Loucy (cell line): ENCODE data around the gene FCER2.
"Not testable (repeated sequence)": the region's sequence is repeated elsewhere in the genome, so short reads cannot be mapped to it uniquely, and the experiment has no call there.

ENCODE experiments used
- H2AFZ ChIP-seq: fragments of 200-600 bp; sonication (generic); 2 replicates; pipeline ENCODE4 v1.6.0; 2016; ENCODE audit warnings: antibody characterized with exemption, mild to moderate bottlenecking, low read length, moderate library complexity
- H3F3A ChIP-seq: fragments of 200-600 bp; 2 replicates; pipeline ENCODE4 v1.6.0; 2016; ENCODE audit warnings: antibody characterized with exemption, low read depth, mild to moderate bottlenecking
- H3K27me3 ChIP-seq: fragments of 200-600 bp; sonication (generic); 2 replicates; pipeline ENCODE4 v1.6.1; 2014; ENCODE audit warnings: low read length, mild to moderate bottlenecking; ENCODE audit not compliant: insufficient read depth, poor library complexity, severe bottlenecking
- H3K36me3 ChIP-seq: fragments of 200-600 bp; sonication (generic); 2 replicates; pipeline ENCODE4 v1.6.1; 2016; ENCODE audit warnings: low read length; ENCODE audit not compliant: insufficient read depth
- H3K4me1 ChIP-seq: fragments of 200-600 bp; sonication (generic); 2 replicates; pipeline ENCODE4 v1.5.1; 2014; ENCODE audit warnings: low read length, mild to moderate bottlenecking; ENCODE audit not compliant: insufficient read depth, poor library complexity, severe bottlenecking
- H3K4me2 ChIP-seq: fragments of 200-600 bp; sonication (generic); 2 replicates; pipeline ENCODE4 v1.6.0; 2014; ENCODE audit warnings: antibody characterized with exemption, low read length, low read depth, mild to moderate bottlenecking; ENCODE audit not compliant: poor library complexity, severe bottlenecking
- H3K4me3 ChIP-seq: fragments of 200-600 bp; sonication (generic); 2 replicates; pipeline ENCODE4 v1.5.1; 2014; ENCODE audit warnings: low read length, mild to moderate bottlenecking, mixed read lengths; ENCODE audit not compliant: poor library complexity, severe bottlenecking
- H3K79me2 ChIP-seq: fragments of 200-600 bp; sonication (generic); 2 replicates; pipeline ENCODE4 v1.6.1; 2014; ENCODE audit warnings: low read length; ENCODE audit not compliant: insufficient read depth
- H3K9ac ChIP-seq: fragments of 200-600 bp; sonication (generic); 2 replicates; pipeline ENCODE4 v1.6.0; 2014; ENCODE audit warnings: mild to moderate bottlenecking, low read depth, low read length, moderate library complexity; ENCODE audit not compliant: poor library complexity, severe bottlenecking
- H3K9me2 ChIP-seq: fragments of 200-600 bp; sonication (generic); replicated peaks from 2 replicates; pipeline ENCODE4 v1.6.1; 2016; ENCODE audit warnings: low read depth, low read length, mixed read lengths
- H3K9me3 ChIP-seq: fragments of 200-600 bp; sonication (generic); 2 replicates; pipeline ENCODE4 v1.6.1; 2014; ENCODE audit warnings: mild to moderate bottlenecking, antibody characterized with exemption, low read length, low read depth; ENCODE audit not compliant: insufficient read depth
- H4K20me1 ChIP-seq: fragments of 200-600 bp; sonication (generic); 2 replicates; pipeline ENCODE4 v1.6.0; 2014; ENCODE audit warnings: antibody characterized with exemption, low read length, mild to moderate bottlenecking; ENCODE audit not compliant: insufficient read depth, poor library complexity, severe bottlenecking
- EZH2phosphoT487 ChIP-seq: fragments of 200-600 bp; IDR thresholded peaks from 2 replicates; pipeline ENCODE4 v1.6.1; 2018; ENCODE audit warnings: antibody characterized with exemption, mild to moderate bottlenecking, moderate library complexity, borderline replicate concordance
- TF ChIP-seq, protein P1 (sequence below): fragments of 200-600 bp; sonication (generic); conservative IDR thresholded peaks from 2 replicates; pipeline ENCODE4 v1.5.1; 2014; ENCODE audit warnings: mild to moderate bottlenecking, antibody characterized with exemption, low read length

FCER2 gene

DNA sequence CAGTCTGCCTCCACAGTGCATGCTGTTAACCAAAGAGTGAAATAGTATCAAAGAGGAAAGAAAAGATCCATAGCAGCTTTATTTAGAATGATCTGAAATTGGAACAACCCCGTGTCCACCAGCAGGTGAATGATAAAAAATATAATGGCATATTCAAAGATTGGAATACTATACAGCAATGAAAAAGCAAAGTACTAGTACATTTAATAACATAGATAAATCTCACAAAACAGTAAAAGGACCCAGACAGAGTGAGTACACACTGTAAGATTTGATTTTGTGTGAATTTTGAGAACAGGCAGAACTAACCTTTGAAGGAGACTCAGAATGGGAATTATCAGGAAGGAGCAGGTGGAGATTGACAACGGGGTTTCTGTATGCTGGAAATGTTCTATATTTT is 46.2 kb upstream of the FCER2 start:
- Histone ChIP-seq H3K36me3 (no peaks in the 10 kb centered on the region), H3K79me2 (no peaks in the 10 kb centered on the region), H3K27me3 (no peaks in the 10 kb centered on the region), H2AFZ (no peak overlapping the region), H3K9ac (no peak overlapping the region), H3K9me3 (no peaks in the 10 kb centered on the region), H3F3A (no peaks in the 10 kb centered on the region), H3K4me3 (no peak overlapping the region), H3K4me2 (no peak overlapping the region), H3K4me1 (no peaks in the 10 kb centered on the region), H3K9me2 (no peaks in the 10 kb centered on the region), H4K20me1 (no peaks in the 10 kb centered on the region)
- TF ChIP-seq, protein P1, sequence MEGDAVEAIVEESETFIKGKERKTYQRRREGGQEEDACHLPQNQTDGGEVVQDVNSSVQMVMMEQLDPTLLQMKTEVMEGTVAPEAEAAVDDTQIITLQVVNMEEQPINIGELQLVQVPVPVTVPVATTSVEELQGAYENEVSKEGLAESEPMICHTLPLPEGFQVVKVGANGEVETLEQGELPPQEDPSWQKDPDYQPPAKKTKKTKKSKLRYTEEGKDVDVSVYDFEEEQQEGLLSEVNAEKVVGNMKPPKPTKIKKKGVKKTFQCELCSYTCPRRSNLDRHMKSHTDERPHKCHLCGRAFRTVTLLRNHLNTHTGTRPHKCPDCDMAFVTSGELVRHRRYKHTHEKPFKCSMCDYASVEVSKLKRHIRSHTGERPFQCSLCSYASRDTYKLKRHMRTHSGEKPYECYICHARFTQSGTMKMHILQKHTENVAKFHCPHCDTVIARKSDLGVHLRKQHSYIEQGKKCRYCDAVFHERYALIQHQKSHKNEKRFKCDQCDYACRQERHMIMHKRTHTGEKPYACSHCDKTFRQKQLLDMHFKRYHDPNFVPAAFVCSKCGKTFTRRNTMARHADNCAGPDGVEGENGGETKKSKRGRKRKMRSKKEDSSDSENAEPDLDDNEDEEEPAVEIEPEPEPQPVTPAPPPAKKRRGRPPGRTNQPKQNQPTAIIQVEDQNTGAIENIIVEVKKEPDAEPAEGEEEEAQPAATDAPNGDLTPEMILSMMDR, result no peak
- TF ChIP-seq EZH2phosphoT487, result no peak

DNA sequence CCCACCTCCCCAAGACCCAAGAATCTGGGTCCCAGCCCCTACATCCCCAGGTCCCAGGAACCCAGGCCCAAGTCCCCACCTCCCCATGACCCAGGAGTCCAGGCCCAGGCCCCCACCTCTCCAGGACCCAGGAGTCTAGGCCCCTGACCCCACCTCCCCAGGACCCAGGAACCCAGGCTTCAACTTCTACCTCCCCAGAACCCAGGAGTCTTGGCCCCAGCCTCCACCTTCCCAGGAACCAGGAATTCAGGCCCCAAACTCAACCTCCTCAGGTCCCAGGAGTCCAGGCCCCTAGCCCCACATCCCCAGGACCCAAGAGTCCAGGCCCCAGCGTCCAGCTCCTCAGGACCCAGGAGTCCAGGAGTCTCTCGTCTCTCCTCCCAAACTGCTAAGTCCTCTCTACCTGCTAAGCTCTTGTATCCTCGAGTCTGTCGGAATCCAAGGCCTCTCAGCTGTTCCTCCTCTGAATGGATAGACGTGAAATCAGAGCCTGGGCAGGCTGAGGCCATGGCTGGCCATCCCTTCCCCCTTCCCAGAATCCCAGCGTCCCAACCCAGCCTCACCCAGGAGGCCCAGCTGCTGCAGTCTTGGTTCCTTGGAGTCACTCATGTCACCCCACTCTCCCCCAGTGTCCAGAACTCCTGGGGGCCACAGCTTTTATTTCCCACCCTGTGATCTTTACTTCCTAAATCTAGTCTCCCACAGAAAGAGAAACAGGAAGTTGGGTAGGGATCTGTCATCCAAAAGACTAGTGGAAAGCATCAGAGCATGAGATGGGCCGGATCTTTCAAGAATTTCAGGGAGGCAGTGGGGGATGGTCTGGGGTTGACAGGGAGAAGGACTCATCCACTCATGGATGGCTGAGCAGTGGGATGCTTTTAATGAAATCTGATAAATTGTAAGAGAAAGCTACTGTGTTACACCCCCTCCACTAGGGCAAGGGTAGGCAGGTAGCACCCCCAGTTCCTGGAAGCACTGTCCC is 45.3 kb upstream of the FCER2 start, which contains the start of gene CD209:
Gene CD209, minus strand, starts transcription at position 632 of the 982 bp plus-strand sequence. Its CDS starts 23 bp downstream, at position 609.
- Histone ChIP-seq H4K20me1 (no peaks in the 10 kb centered on the region), H3K9ac (no peak within 1 kb of the TSS), H3K4me1 (no peaks in the 10 kb centered on the region), H3K36me3 (no peaks in the 10 kb centered on the region), H3F3A (no peaks in the 10 kb centered on the region), H3K9me2 (no peaks in the 10 kb centered on the region), H2AFZ (no peak within 1 kb of the TSS), H3K79me2 (no peaks in the 10 kb centered on the region), H3K4me3 (no peak within 1 kb of the TSS), H3K27me3 (no peaks in the 10 kb centered on the region), H3K4me2 (no peak within 1 kb of the TSS), H3K9me3 (no peaks in the 10 kb centered on the region)
- TF ChIP-seq, protein P1, result no peak
- TF ChIP-seq EZH2phosphoT487, result no peak

DNA sequence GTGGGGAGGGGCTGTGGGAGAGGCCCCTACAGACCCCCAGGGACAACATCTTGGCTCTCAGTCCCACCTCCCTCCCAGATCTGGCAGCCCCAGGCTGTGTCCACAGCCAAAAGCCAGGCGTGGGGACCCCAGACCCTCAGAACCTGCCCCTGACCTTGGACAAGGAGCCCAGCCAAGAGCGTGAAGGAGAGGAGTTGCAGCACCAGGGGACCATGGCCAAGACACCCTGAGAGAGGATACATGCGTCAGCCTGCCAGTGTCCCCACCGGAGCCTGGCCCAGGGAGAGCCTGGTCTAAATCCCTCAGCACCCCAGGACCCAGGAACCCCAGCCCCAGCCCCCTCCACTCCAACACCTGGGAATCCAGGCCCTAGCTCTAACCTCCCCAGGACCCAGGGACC is 44.4 kb upstream of the FCER2 start:
- not testable (repeated sequence) for H3K79me2 ChIP-seq, H3K9me3 ChIP-seq, H2AFZ ChIP-seq, H3K9me2 ChIP-seq, H3K27me3 ChIP-seq, H3K4me1 ChIP-seq, H3F3A ChIP-seq, H3K4me3 ChIP-seq, H3K36me3 ChIP-seq, H3K4me2 ChIP-seq, H4K20me1 ChIP-seq, H3K9ac ChIP-seq
